ENCODE results near the gene CTDSP2. TPM values are rescaled to one million over a fixed set of nuclear protein-coding genes. Genes with fewer than 3 reads are reported as not detected.
A peak's percentile ranks its signal among the peaks of the same experiment; 100 is the strongest.

CTDSP2 gene
- total RNA-seq, 1 experiment from 2014 or later: 887 TPM

GRCh38 chr12:57839996-57840395 is 6.5 kb downstream of the CTDSP2 start:
- no peak overlapping the region for H3K27ac ChIP-seq
- H3K4me3 ChIP-seq: no peak overlapping the region
- peaks cover 55% of the 10 kb centered on the region for H3K4me1 ChIP-seq

GRCh38 chr12:57838594-57839302 is 7.8 kb downstream of the CTDSP2 start:
- Histone ChIP-seq H3K4me3 (no peak overlapping the region), H3K4me1 (peaks cover 47% of the 10 kb centered on the region), H3K27ac (no peak overlapping the region), H3K36me3 (0 out of 2 replicates have a peak, but pooled peaks cover 4% of the 10 kb centered on the region), H3K27me3 (no peaks in the 10 kb centered on the region), H3K9me3 (replicated peaks) (no peaks in the 10 kb centered on the region)
- peak in 1 of 2 experiments; percentile 68 for DNase-seq

More at GRCh38 chr12:57839996-57840395, 6.5 kb downstream of the CTDSP2 start:
- Histone ChIP-seq H3K27me3 (no peaks in the 10 kb centered on the region), H3K9me3 (replicated peaks) (no peaks in the 10 kb centered on the region), H3K36me3 (0 out of 2 replicates have a peak, but pooled peaks cover 4% of the 10 kb centered on the region)
- peak in 1 of 2 experiments; percentile 67 for DNase-seq

GRCh38 chr12:57837864-57838562 is 8.5 kb downstream of the CTDSP2 start:
- Histone ChIP-seq H3K9me3 (replicated peaks) (no peaks in the 10 kb centered on the region), H3K4me3 (no peak overlapping the region), H3K27me3 (no peaks in the 10 kb centered on the region), H3K27ac (no peak overlapping the region), H3K4me1 (peaks cover 45% of the 10 kb centered on the region), H3K36me3 (0 out of 2 replicates have a peak, but pooled peaks cover 4% of the 10 kb centered on the region)
- peak in 1 of 2 experiments; percentile 89 for DNase-seq

GRCh38 chr12:57836442-57837375 is 9.8 kb downstream of the CTDSP2 start:
- Histone ChIP-seq H3K27me3 (no peaks in the 10 kb centered on the region), H3K4me3 (no peak overlapping the region), H3K27ac (no peak overlapping the region), H3K4me1 (peaks cover 38% of the 10 kb centered on the region), H3K36me3 (peaks cover 4% of the 10 kb centered on the region; the same call in 1 of the 2 replicates), H3K9me3 (replicated peaks) (no peaks in the 10 kb centered on the region)
- DNase-seq: peak; percentile 65 to 99

- H3K4me1 ChIP-seq: peaks cover 27% of the 10 kb centered on the region
- DNase-seq: peak; percentile 63 to 66
- no peaks in the 10 kb centered on the region for H3K9me3 ChIP-seq (replicated peaks)
- no peaks in the 10 kb centered on the region for H3K27me3 ChIP-seq
- no peak overlapping the region for H3K27ac ChIP-seq
- no peak overlapping the region for H3K4me3 ChIP-seq
- peaks cover 8% of the 10 kb centered on the region for H3K36me3 ChIP-seq
These were observed 10.9 kb downstream of the CTDSP2 start for GRCh38 chr12:57835366-57836288.

- peaks cover 24% of the 10 kb centered on the region for H3K4me1 ChIP-seq
- no peak overlapping the region for H3K4me3 ChIP-seq
- peaks cover 18% of the 10 kb centered on the region for H3K36me3 ChIP-seq
- no peak overlapping the region for H3K27ac ChIP-seq
- H3K27me3 ChIP-seq: no peaks in the 10 kb centered on the region
- no peaks in the 10 kb centered on the region for H3K9me3 ChIP-seq (replicated peaks)
- peak in 1 of 2 experiments; percentile 66 for DNase-seq
These were observed 12.2 kb downstream of the CTDSP2 start for GRCh38 chr12:57834086-57834876.

- peaks cover 24% of the 10 kb centered on the region for H3K4me1 ChIP-seq
- H3K27ac ChIP-seq: no peak overlapping the region
- DNase-seq: peak in 1 of 2 experiments; percentile 65
- H3K27me3 ChIP-seq: no peaks in the 10 kb centered on the region
- H3K4me3 ChIP-seq: no peak overlapping the region
- no peaks in the 10 kb centered on the region for H3K9me3 ChIP-seq (replicated peaks)
- peaks cover 22% of the 10 kb centered on the region for H3K36me3 ChIP-seq
These were observed 12.9 kb downstream of the CTDSP2 start for GRCh38 chr12:57833672-57834071.

- H3K9me3 ChIP-seq (replicated peaks): no peaks in the 10 kb centered on the region
- H3K4me3 ChIP-seq: no peak overlapping the region
- peaks cover 18% of the 10 kb centered on the region for H3K4me1 ChIP-seq
- no peak overlapping the region for H3K27ac ChIP-seq
- DNase-seq: no peak
- peaks cover 29% of the 10 kb centered on the region for H3K36me3 ChIP-seq
- no peaks in the 10 kb centered on the region for H3K27me3 ChIP-seq
These were observed 13.6 kb downstream of the CTDSP2 start for GRCh38 chr12:57832966-57833365.

GRCh38 chr12:57830393-57830792 is 16.1 kb downstream of the CTDSP2 start:
- Histone ChIP-seq H3K36me3 (peaks cover 54% of the 10 kb centered on the region), H3K4me3 (no peak overlapping the region)

GRCh38 chr12:57829025-57829777 is 17.3 kb downstream of the CTDSP2 start:
- no peaks in the 10 kb centered on the region for H3K27me3 ChIP-seq
- H3K9me3 ChIP-seq (replicated peaks): no peaks in the 10 kb centered on the region
- H3K4me3 ChIP-seq: no peak overlapping the region
- peaks cover 66% of the 10 kb centered on the region for H3K36me3 ChIP-seq
- no peak overlapping the region for H3K27ac ChIP-seq
- H3K4me1 ChIP-seq: no peaks in the 10 kb centered on the region; the same call in 1 of the 2 replicates
- peak in 1 of 2 experiments; percentile 64 for DNase-seq

More at GRCh38 chr12:57830393-57830792, 16.1 kb downstream of the CTDSP2 start:
- DNase-seq: peak in 1 of 2 experiments; percentile 66
- Histone ChIP-seq H3K4me1 (no peaks in the 10 kb centered on the region; the same call in 1 of the 2 replicates), H3K27me3 (no peaks in the 10 kb centered on the region), H3K9me3 (replicated peaks) (no peaks in the 10 kb centered on the region), H3K27ac (no peak overlapping the region)

- no peak overlapping the region for H3K4me3 ChIP-seq
These were observed 19.6 kb downstream of the CTDSP2 start for GRCh38 chr12:57826966-57827365.

GRCh38 chr12:57826400-57826799 is 20.1 kb downstream of the CTDSP2 start:
- H3K27ac ChIP-seq: no peak overlapping the region
- no peaks in the 10 kb centered on the region for H3K27me3 ChIP-seq
- H3K36me3 ChIP-seq: peaks cover 90% of the 10 kb centered on the region
- H3K9me3 ChIP-seq (replicated peaks): no peaks in the 10 kb centered on the region
- no peak overlapping the region for H3K4me3 ChIP-seq
- H3K4me1 ChIP-seq: no peaks in the 10 kb centered on the region
- peak in 1 of 2 experiments; percentile 61 for DNase-seq

More at GRCh38 chr12:57826966-57827365, 19.6 kb downstream of the CTDSP2 start:
- no peaks in the 10 kb centered on the region for H3K9me3 ChIP-seq (replicated peaks)
- H3K36me3 ChIP-seq: peaks cover 89% of the 10 kb centered on the region
- peak in 1 of 2 experiments; percentile 67 for DNase-seq
- no peaks in the 10 kb centered on the region for H3K4me1 ChIP-seq
- H3K27me3 ChIP-seq: no peaks in the 10 kb centered on the region
- no peak overlapping the region for H3K27ac ChIP-seq

All from SJCRH30 (cell line).